Measurements from ENCODE around the gene SETX.

Gene SETX

GRCh38 chr9:132350861-132351315 is 3.9 kb downstream of the SETX start (continued):
- TF ChIP-seq PATZ1 (CRISPR knock-in tag; IDR thresholded peaks at IDR 0.05; ENCODE audit: borderline replicate concordance) (no peak), ZC3H10 (CRISPR knock-in tag; IDR thresholded peaks at IDR 0.05) (no peak), SNAI2 (CRISPR knock-in tag; IDR thresholded peaks at IDR 0.05) (no peak), GLIS3 (CRISPR knock-in tag; IDR thresholded peaks at IDR 0.05) (no peak), TCF4 (CRISPR knock-in tag; IDR thresholded peaks at IDR 0.05; ENCODE audit: borderline replicate concordance) (no peak), RARB (CRISPR knock-in tag; IDR thresholded peaks at IDR 0.05) (no peak)

- TF ChIP-seq ZC3H10 (CRISPR knock-in tag; IDR thresholded peaks at IDR 0.05) (no peak), CSRNP3 (CRISPR knock-in tag; IDR thresholded peaks at IDR 0.05) (no peak), CREB5 (CRISPR knock-in tag; IDR thresholded peaks at IDR 0.05; ENCODE audit: low read depth) (no peak), BACH2 (CRISPR knock-in tag; IDR thresholded peaks at IDR 0.05; ENCODE audit: borderline replicate concordance) (no peak), TSHZ2 (CRISPR knock-in tag; IDR thresholded peaks at IDR 0.05) (no peak), ZFP30 (CRISPR knock-in tag; IDR thresholded peaks at IDR 0.05) (no peak), RARB (CRISPR knock-in tag; IDR thresholded peaks at IDR 0.05) (no peak), PPARA (CRISPR knock-in tag; IDR thresholded peaks at IDR 0.05; ENCODE audit: borderline replicate concordance) (no peak), ZFP3 (CRISPR knock-in tag; IDR thresholded peaks at IDR 0.05) (no peak), ZNF565 (CRISPR knock-in tag; conservative IDR thresholded peaks at IDR 0.05; ENCODE audit: low read depth) (no peak), POU6F1 (CRISPR knock-in tag; IDR thresholded peaks at IDR 0.05; ENCODE audit: borderline replicate concordance, low read depth) (no peak)
- no peak for ATAC-seq
These were observed 6.1 kb downstream of the SETX start for GRCh38 chr9:132348676-132349075.

GRCh38 chr9:132346177-132346576 is 8.6 kb downstream of the SETX start:
- TF ChIP-seq SNAI2 (CRISPR knock-in tag; IDR thresholded peaks at IDR 0.05) (no peak), TOX (CRISPR knock-in tag; IDR thresholded peaks at IDR 0.05; ENCODE audit: borderline replicate concordance) (no peak), ARNTL (CRISPR knock-in tag; IDR thresholded peaks at IDR 0.05; ENCODE audit: borderline replicate concordance, low read depth) (no peak), POU6F1 (CRISPR knock-in tag; IDR thresholded peaks at IDR 0.05; ENCODE audit: borderline replicate concordance, low read depth) (no peak), TSHZ2 (CRISPR knock-in tag; IDR thresholded peaks at IDR 0.05) (no peak), ZFP30 (CRISPR knock-in tag; IDR thresholded peaks at IDR 0.05) (no peak), ISL1 (CRISPR knock-in tag; IDR thresholded peaks at IDR 0.05) (no peak), TCF4 (CRISPR knock-in tag; IDR thresholded peaks at IDR 0.05; ENCODE audit: borderline replicate concordance) (no peak), CSDC2 (CRISPR knock-in tag; IDR thresholded peaks at IDR 0.05) (no peak), ZNF565 (CRISPR knock-in tag; conservative IDR thresholded peaks at IDR 0.05; ENCODE audit: low read depth) (no peak), ZNF8 (CRISPR knock-in tag; IDR thresholded peaks at IDR 0.05) (no peak), CSRNP3 (CRISPR knock-in tag; IDR thresholded peaks at IDR 0.05) (no peak), BACH2 (CRISPR knock-in tag; IDR thresholded peaks at IDR 0.05; ENCODE audit: borderline replicate concordance) (no peak), ZC3H10 (CRISPR knock-in tag; IDR thresholded peaks at IDR 0.05) (no peak)
- ATAC-seq, result no peak
